ENCODE data around the gene AKAP13. TPM values are rescaled to one million over a fixed set of nuclear protein-coding genes. Genes with fewer than 3 reads are reported as not detected.

Gene AKAP13
- polyA plus RNA-seq, 1 donor from 2014 or later = 10.0 TPM

- no peak overlapping the region for H3K4me2 ChIP-seq (ENCODE audit: low read length)
- no peak overlapping the region for H2AFZ ChIP-seq (ENCODE audit: low read depth, low read length)
- H3K27ac ChIP-seq (ENCODE audit: low read length) = no peak overlapping the region
- no peak overlapping the region for H3K9ac ChIP-seq (ENCODE audit: low read length)
- H3K79me2 ChIP-seq (replicated peaks; ENCODE audit: insufficient read depth, low read length) = no peaks in the 10 kb centered on the region
- no peaks in the 10 kb centered on the region for H3F3A ChIP-seq (ENCODE audit: insufficient read depth, low read length, poor library complexity, severe bottlenecking)
- no peaks in the 10 kb centered on the region for H4K20me1 ChIP-seq (ENCODE audit: insufficient read depth)
- H3K9me2 ChIP-seq (ENCODE audit: insufficient read depth, low read length) = no peaks in the 10 kb centered on the region
- H3K4me3 ChIP-seq (ENCODE audit: low read length) = no peak overlapping the region
- no peaks in the 10 kb centered on the region for H3K36me3 ChIP-seq (ENCODE audit: insufficient read depth, low read length)
- H3K9me3 ChIP-seq (ENCODE audit: low read length) = no peaks in the 10 kb centered on the region
- H3K27me3 ChIP-seq (ENCODE audit: insufficient read depth, low read depth, low read length) = no peaks in the 10 kb centered on the region
- no peak for TF ChIP-seq TAF1 (IDR thresholded peaks at IDR 0.05; ENCODE audit: low read depth)
- no peak for TF ChIP-seq REST (IDR thresholded peaks at IDR 0.05; ENCODE audit: borderline replicate concordance)
- no peak for TF ChIP-seq EZH2 (IDR thresholded peaks at IDR 0.05; ENCODE audit: borderline replicate concordance, insufficient read depth, low read length, poor library complexity, severe bottlenecking)
- no peak for TF ChIP-seq MXI1 (conservative IDR thresholded peaks at IDR 0.05; ENCODE audit: poor library complexity, severe bottlenecking)
- no peak for TF ChIP-seq SMC3 (conservative IDR thresholded peaks at IDR 0.05; ENCODE audit: poor library complexity)
- TF ChIP-seq RAD21 (conservative IDR thresholded peaks at IDR 0.05) = no peak
- TF ChIP-seq EP300 (conservative IDR thresholded peaks at IDR 0.05; ENCODE audit: poor library complexity, severe bottlenecking) = no peak
- no peak for TF ChIP-seq POLR2AphosphoS5 (IDR thresholded peaks at IDR 0.05)
Measured at GRCh38 chr15:85709250-85709649, 328.8 kb downstream of the AKAP13 start.

GRCh38 chr15:85710340-85710842 is 330.0 kb downstream of the AKAP13 start:
- H3K27ac ChIP-seq (ENCODE audit: low read length) = no peak overlapping the region
- H3K36me3 ChIP-seq (ENCODE audit: insufficient read depth, low read length) = no peaks in the 10 kb centered on the region
- no peaks in the 10 kb centered on the region for H3K9me2 ChIP-seq (ENCODE audit: insufficient read depth, low read length)
- H3K4me2 ChIP-seq (ENCODE audit: low read length) = no peak overlapping the region
- no peak overlapping the region for H3K9ac ChIP-seq (ENCODE audit: low read length)
- H3K27me3 ChIP-seq (ENCODE audit: insufficient read depth, low read depth, low read length) = no peaks in the 10 kb centered on the region
- H3K4me3 ChIP-seq (ENCODE audit: low read length) = no peak overlapping the region
- no peak overlapping the region for H2AFZ ChIP-seq (ENCODE audit: low read depth, low read length)
- no peaks in the 10 kb centered on the region for H3K9me3 ChIP-seq (ENCODE audit: low read length)
- H3K79me2 ChIP-seq (replicated peaks; ENCODE audit: insufficient read depth, low read length) = no peaks in the 10 kb centered on the region
- no peaks in the 10 kb centered on the region for H4K20me1 ChIP-seq (ENCODE audit: insufficient read depth)
- TF ChIP-seq EP300 (conservative IDR thresholded peaks at IDR 0.05; ENCODE audit: poor library complexity, severe bottlenecking) (no peak), REST (IDR thresholded peaks at IDR 0.05; ENCODE audit: borderline replicate concordance) (no peak)
- H3F3A ChIP-seq (ENCODE audit: insufficient read depth, low read length, poor library complexity, severe bottlenecking) = no peaks in the 10 kb centered on the region

All from neural cell (in vitro differentiated cells).